MM.1S (cell line): ENCODE measurements around the gene SDCCAG8.

ENCODE experiments used
- CTCF ChIP-seq: fragments of 300-600 bp; sonication (generic); IDR thresholded peaks from 2 replicates; pipeline ENCODE4 v1.5.1; 2016; ENCODE audit warnings: antibody characterized with exemption, low read length, mixed read lengths
- EZH2 ChIP-seq: fragments of 300-600 bp; sonication (generic); optimal IDR thresholded peaks from 2 replicates; pipeline ENCODE3; 2017; ENCODE audit warnings: low read depth, mild to moderate bottlenecking, antibody characterized with exemption, low read length, mixed read lengths
- EZH2phosphoT487 ChIP-seq: fragments of 300-600 bp; sonication (generic); IDR thresholded peaks from 2 replicates; pipeline ENCODE4 v1.6.1; 2018; ENCODE audit warnings: antibody characterized with exemption, low read length

DNA sequence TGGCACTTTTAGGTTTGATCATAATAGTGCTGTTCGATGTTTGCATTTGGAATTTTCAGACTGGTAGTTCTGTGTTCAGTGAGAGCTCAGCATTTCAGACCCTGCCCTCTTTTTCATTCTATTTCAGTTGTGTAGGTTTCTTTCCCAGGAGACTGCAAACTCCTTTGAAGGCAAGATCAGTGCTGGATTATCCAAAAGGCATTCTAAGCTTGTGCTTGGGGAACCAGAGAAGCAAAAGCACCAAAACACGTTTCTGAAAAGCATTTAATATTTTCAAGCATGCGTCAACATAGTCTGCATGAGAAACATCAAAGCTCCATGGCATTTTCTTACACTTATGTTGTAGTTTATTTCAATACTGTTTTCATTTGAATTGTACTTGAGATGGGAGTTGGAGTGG is 292.1 kb downstream of the SDCCAG8 start:
- TF ChIP-seq CTCF: no peak
- no peak for TF ChIP-seq EZH2phosphoT487
- TF ChIP-seq EZH2: no peak
